OCI-LY3 (cell line): Measurements from ENCODE around the gene RPH3AL.
"Not testable (repeated sequence)": the region's sequence is repeated elsewhere in the genome, so short reads cannot be mapped to it uniquely, and the experiment has no call there.

Source experiments
- H2AFZ ChIP-seq: fragments of 200-600, 300-600 bp; shearing (Covaris generic); 2 replicates; pipeline ENCODE4 v1.6.0; 2014; ENCODE audit warnings: antibody characterized with exemption, low read depth, low read length
- H3K27ac ChIP-seq: fragments of 200-600, 300-600 bp; sonication (generic); 2 replicates; pipeline ENCODE4 v1.5.1; 2014; ENCODE audit warnings: mild to moderate bottlenecking, low read length, moderate library complexity, mixed read lengths
- H3K27me3 ChIP-seq: fragments of 200-600, 300-600 bp; sonication (generic); 2 replicates; pipeline ENCODE4 v1.6.1; 2014; ENCODE audit warnings: low read depth, low read length, mixed read lengths
- H3K36me3 ChIP-seq: fragments of 200-600, 300-600 bp; sonication (generic); replicated peaks from 2 replicates; pipeline ENCODE3; 2014; ENCODE audit warnings: low read depth, low read length, mixed read lengths
- H3K4me1 ChIP-seq: fragments of 300-600, 200-600 bp; sonication (generic); 2 replicates; pipeline ENCODE4 v1.6.1; 2014; ENCODE audit warnings: low read length, mixed read lengths
- H3K4me2 ChIP-seq: fragments of 200-600, 300-600 bp; sonication (generic); 2 replicates; pipeline ENCODE4 v1.6.1; 2014; ENCODE audit warnings: low read length, mixed read lengths
- H3K4me3 ChIP-seq: fragments of 300-600, 200-600 bp; sonication (generic); 2 replicates; pipeline ENCODE4 v1.5.1; 2014; ENCODE audit warnings: antibody characterized with exemption, mild to moderate bottlenecking, low read length, moderate library complexity
- H3K79me2 ChIP-seq: fragments of 300-600, 200-600 bp; shearing (Covaris generic); 2 replicates; pipeline ENCODE4 v1.6.1; 2014; ENCODE audit warnings: mild to moderate bottlenecking, low read length, mixed read lengths
- H3K9ac ChIP-seq: fragments of 300-600, 200-600 bp; shearing (Covaris generic); 2 replicates; pipeline ENCODE4 v1.6.0; 2014; ENCODE audit warnings: mild to moderate bottlenecking, low read length, moderate library complexity
- H3K9me3 ChIP-seq: fragments of 200-600, 300-600 bp; shearing (Covaris generic); 2 replicates; pipeline ENCODE4 v1.6.1; 2014; ENCODE audit warnings: low read length, mixed read lengths; ENCODE audit not compliant: insufficient read depth
- H4K20me1 ChIP-seq: fragments of 200-600, 300-600 bp; sonication (generic); 2 replicates; pipeline ENCODE4 v1.6.1; 2016; ENCODE audit warnings: low read length, mixed read lengths; ENCODE audit not compliant: insufficient read depth
- EZH2phosphoT487 ChIP-seq: fragments of 200-600 bp; shearing (Covaris generic); IDR thresholded peaks from 2 replicates; pipeline ENCODE4 v1.6.1; 2018; ENCODE audit warnings: antibody characterized with exemption, mixed run types, low read depth
- TF ChIP-seq, protein P1 (sequence below): fragments of 200-600, 300-600 bp; sonication (generic); IDR thresholded peaks from 2 replicates; pipeline ENCODE4 v1.5.1; 2014; ENCODE audit warnings: antibody characterized with exemption, low read length, low read depth

The RPH3AL gene

GRCh38 chr17:246851-247421 lies 105.7 kb downstream of the RPH3AL start:
- Histone ChIP-seq H3K4me1 (no peaks in the 10 kb centered on the region), H4K20me1 (no peaks in the 10 kb centered on the region)
- TF ChIP-seq, protein P1, sequence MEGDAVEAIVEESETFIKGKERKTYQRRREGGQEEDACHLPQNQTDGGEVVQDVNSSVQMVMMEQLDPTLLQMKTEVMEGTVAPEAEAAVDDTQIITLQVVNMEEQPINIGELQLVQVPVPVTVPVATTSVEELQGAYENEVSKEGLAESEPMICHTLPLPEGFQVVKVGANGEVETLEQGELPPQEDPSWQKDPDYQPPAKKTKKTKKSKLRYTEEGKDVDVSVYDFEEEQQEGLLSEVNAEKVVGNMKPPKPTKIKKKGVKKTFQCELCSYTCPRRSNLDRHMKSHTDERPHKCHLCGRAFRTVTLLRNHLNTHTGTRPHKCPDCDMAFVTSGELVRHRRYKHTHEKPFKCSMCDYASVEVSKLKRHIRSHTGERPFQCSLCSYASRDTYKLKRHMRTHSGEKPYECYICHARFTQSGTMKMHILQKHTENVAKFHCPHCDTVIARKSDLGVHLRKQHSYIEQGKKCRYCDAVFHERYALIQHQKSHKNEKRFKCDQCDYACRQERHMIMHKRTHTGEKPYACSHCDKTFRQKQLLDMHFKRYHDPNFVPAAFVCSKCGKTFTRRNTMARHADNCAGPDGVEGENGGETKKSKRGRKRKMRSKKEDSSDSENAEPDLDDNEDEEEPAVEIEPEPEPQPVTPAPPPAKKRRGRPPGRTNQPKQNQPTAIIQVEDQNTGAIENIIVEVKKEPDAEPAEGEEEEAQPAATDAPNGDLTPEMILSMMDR, result no peak
- no peak for TF ChIP-seq EZH2phosphoT487

DNA sequence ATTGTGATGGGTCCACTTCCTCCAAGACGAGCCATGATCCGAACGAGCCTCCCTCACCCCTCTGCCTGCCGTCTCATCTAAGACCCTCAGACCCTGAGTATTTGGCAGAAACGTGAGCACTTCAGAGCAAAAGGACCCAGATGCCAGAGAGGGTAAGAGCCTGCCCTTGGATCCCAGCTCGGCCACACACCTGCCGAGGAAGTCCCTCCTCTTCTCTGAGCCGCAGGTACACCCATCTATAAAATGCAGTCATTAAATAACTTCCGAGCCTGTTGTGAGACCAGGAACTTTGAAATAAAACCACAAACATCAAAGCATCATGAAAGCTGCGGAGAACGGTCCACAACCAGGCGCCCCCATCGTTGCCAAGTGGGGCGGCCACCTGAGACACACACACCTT lies 106.4 kb downstream of the RPH3AL start:
- H3K4me1 ChIP-seq, result no peaks in the 10 kb centered on the region
- no peak overlapping the region for H3K4me3 ChIP-seq
- no peaks in the 10 kb centered on the region for H3K9me3 ChIP-seq
- no peak overlapping the region for H3K9ac ChIP-seq
- no peaks in the 10 kb centered on the region for H3K27me3 ChIP-seq
- no peak overlapping the region for H3K4me2 ChIP-seq
- no peak overlapping the region for H3K27ac ChIP-seq
- no peak for TF ChIP-seq EZH2phosphoT487
- TF ChIP-seq, protein P1, result no peak
- no peaks in the 10 kb centered on the region for H4K20me1 ChIP-seq
- no peaks in the 10 kb centered on the region for H3K36me3 ChIP-seq
- no peak overlapping the region for H2AFZ ChIP-seq
- H3K79me2 ChIP-seq, result no peaks in the 10 kb centered on the region

More at GRCh38 chr17:246851-247421, 105.7 kb downstream of the RPH3AL start:
- H3K9ac ChIP-seq, result no peak overlapping the region
- H3K27ac ChIP-seq, result no peak overlapping the region
- no peaks in the 10 kb centered on the region for H3K9me3 ChIP-seq
- no peak overlapping the region for H3K4me3 ChIP-seq
- no peaks in the 10 kb centered on the region for H3K79me2 ChIP-seq
- H3K4me2 ChIP-seq, result no peak overlapping the region
- no peaks in the 10 kb centered on the region for H3K27me3 ChIP-seq
- no peaks in the 10 kb centered on the region for H3K36me3 ChIP-seq
- no peak overlapping the region for H2AFZ ChIP-seq

DNA sequence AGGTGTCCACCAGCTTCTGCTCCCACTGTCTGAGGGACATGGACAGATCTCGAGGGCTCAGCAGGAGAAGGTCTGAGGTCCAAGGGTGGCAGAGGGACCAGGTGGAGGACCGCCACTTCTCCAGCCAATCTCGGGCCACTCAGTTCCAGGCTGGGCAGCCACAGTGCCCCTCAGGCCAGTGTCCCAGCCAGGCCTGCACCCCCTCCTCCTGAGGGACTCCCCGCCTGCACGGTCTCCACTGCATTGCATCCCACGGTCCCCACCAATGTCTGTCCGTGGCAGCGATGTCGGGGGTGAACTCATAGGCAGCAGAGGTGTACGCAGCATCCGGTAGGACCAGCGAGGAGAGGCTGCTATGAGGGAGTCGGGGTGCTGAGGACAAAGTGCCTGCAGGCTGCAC lies 107.0 kb downstream of the RPH3AL start:
- Histone ChIP-seq H3K27ac (no peak overlapping the region), H3K9me3 (no peaks in the 10 kb centered on the region), H3K36me3 (no peaks in the 10 kb centered on the region), H2AFZ (no peak overlapping the region), H3K4me1 (no peaks in the 10 kb centered on the region), H4K20me1 (no peaks in the 10 kb centered on the region), H3K4me2 (no peak overlapping the region), H3K79me2 (no peaks in the 10 kb centered on the region), H3K4me3 (no peak overlapping the region), H3K27me3 (no peaks in the 10 kb centered on the region), H3K9ac (no peak overlapping the region)
- TF ChIP-seq, protein P1, result no peak
- no peak for TF ChIP-seq EZH2phosphoT487

GRCh38 chr17:245020-245419 lies 107.6 kb downstream of the RPH3AL start:
- no peak overlapping the region for H2AFZ ChIP-seq
- no peaks in the 10 kb centered on the region for H4K20me1 ChIP-seq
- H3K79me2 ChIP-seq, result no peaks in the 10 kb centered on the region
- no peaks in the 10 kb centered on the region for H3K4me1 ChIP-seq
- no peaks in the 10 kb centered on the region for H3K27me3 ChIP-seq
- no peaks in the 10 kb centered on the region for H3K9me3 ChIP-seq
- H3K4me2 ChIP-seq, result no peak overlapping the region
- no peak overlapping the region for H3K27ac ChIP-seq
- H3K9ac ChIP-seq, result no peak overlapping the region
- no peaks in the 10 kb centered on the region for H3K36me3 ChIP-seq
- H3K4me3 ChIP-seq, result no peak overlapping the region
- TF ChIP-seq EZH2phosphoT487, result no peak
- TF ChIP-seq, protein P1, result no peak

GRCh38 chr17:243924-244323 lies 108.7 kb downstream of the RPH3AL start:
- not testable (repeated sequence) for H3K79me2 ChIP-seq, H3K27me3 ChIP-seq, H3K4me1 ChIP-seq, H3K4me3 ChIP-seq, H3K36me3 ChIP-seq, H2AFZ ChIP-seq, H4K20me1 ChIP-seq, H3K27ac ChIP-seq, H3K9me3 ChIP-seq, H3K4me2 ChIP-seq, H3K9ac ChIP-seq
